ENCODE results near the gene GRID2. TPM values are rescaled to one million over a fixed set of nuclear protein-coding genes. Genes with fewer than 3 reads are reported as not detected.

Gene GRID2
- total and polyA plus RNA-seq, 10 of the 15 experiments (the other 5 are each of a cell fraction or from before 2014, with no cell fraction given): not detected

GRCh38 chr4:93384241-93384640, 1080.5 kb downstream of the GRID2 start:
- Histone ChIP-seq H3K36me3 (ENCODE audit: control insufficient read depth in 2 of 2, insufficient read depth in 2 of 2, low read length in 1 of 2) (no peaks in the 10 kb centered on the region), H3K27ac (ENCODE audit: control insufficient read depth, insufficient read depth) (no peak overlapping the region), H4K20me1 (ENCODE audit: control insufficient read depth, insufficient read depth) (no peaks in the 10 kb centered on the region), H3K9me3 (replicated peaks; ENCODE audit: control insufficient read depth, insufficient read depth, low read length) (no peaks in the 10 kb centered on the region), H2AFZ (ENCODE audit: control insufficient read depth, low read depth, low read length) (no peak overlapping the region), H3K27me3 (replicated peaks in 1 of 2; ENCODE audit: control insufficient read depth in 2 of 2, insufficient read depth in 2 of 2, low read length in 1 of 2) (no peaks in the 10 kb centered on the region), H3K4me1 (ENCODE audit: control insufficient read depth, insufficient read depth, low read length) (no peaks in the 10 kb centered on the region), H3K4me3 (no peak overlapping the region), H3K4me2 (ENCODE audit: control insufficient read depth, insufficient read depth) (no peak overlapping the region), H3K79me2 (ENCODE audit: control insufficient read depth, insufficient read depth, low read length) (no peaks in the 10 kb centered on the region), H3K9ac (ENCODE audit: control insufficient read depth, insufficient read depth, low read length) (no peak overlapping the region)
- ChIA-PET RAD21 (ENCODE audit: unreplicated experiment) (no interaction called here), CTCF (no interaction called here), POLR2A (no interaction called here), SMC1A (ENCODE audit: uncharacterized antibody, unreplicated experiment) (no interaction called here)
- FAIRE-seq (no peak), DNase-seq (ENCODE audit: low read depth, low spot score) (no peak), ATAC-seq (no peak)
- intact Hi-C loops (cut with micrococcal nuclease; ENCODE audit: unreplicated experiment) (no loop called here), in situ Hi-C loops (cut with MboI) (no loop called here)
- 45% methylated on average over 2 of the region's 2 CpGs for WGBS (ENCODE audit: insufficient coverage, insufficient replicate concordance, low lambda C conversion rate, missing lambda C conversion rate)
- BruUV-seq (replicated peaks): no TSS peak
- no peak for TF ChIP-seq ZNF217 (IDR thresholded peaks at IDR 0.05)
- TF ChIP-seq CREM (IDR thresholded peaks at IDR 0.05; ENCODE audit: low read depth): no peak
- no peak for TF ChIP-seq CUX1 (IDR thresholded peaks at IDR 0.05; ENCODE audit: insufficient replicate concordance, low read depth, low read length)
- no peak for TF ChIP-seq SMARCA5 (IDR thresholded peaks at IDR 0.05)
- no peak for TF ChIP-seq NKRF (conservative IDR thresholded peaks at IDR 0.05)
- TF ChIP-seq YBX1 (IDR thresholded peaks at IDR 0.05): no peak
- no peak for TF ChIP-seq HDAC2 (IDR thresholded peaks at IDR 0.05)

Data from GM12878 (cell line).